Psoas muscle (tissue), 8 donors: ENCODE results near the gene COL18A1. TPM values are rescaled to one million over a fixed set of nuclear protein-coding genes. Genes with fewer than 3 reads are reported as not detected.

Experiments used
- ATAC-seq, 4 donors: fragments of 200-7000 bp; cut with Tn5 transposase; one replicate each; pipeline ENCODE4 v1.9.1; 2020; ENCODE audit warnings: moderate library complexity in 3 of 4, mild to moderate bottlenecking in 2 of 4
- DNase-seq, 2 donors: peaks; one replicate each; pipeline ENCODE4 v3.0.0-alpha.2; 2020
- H3K27ac ChIP-seq: fragments of 200-600 bp; one replicate; pipeline ENCODE4 v1.8.0; 2022
- H3K27me3 ChIP-seq, 3 donors: fragments of 200-600 bp in 1 of 3; one replicate each; pipeline versions ENCODE4 v1.6.1 to v1.8.0; 2013 to 2022; ENCODE audit warnings: low read length in 2 of 3, mild to moderate bottlenecking in 2 of 3, moderate library complexity in 1 of 3; ENCODE audit not compliant: insufficient read depth in 3 of 3
- H3K36me3 ChIP-seq, 2 donors: fragments of 200-600 bp in 1 of 2; one replicate each; pipeline versions ENCODE4 v1.6.1 to v1.8.0; 2013 to 2022; ENCODE audit warnings: low read depth in 1 of 2, mild to moderate bottlenecking in 1 of 2, moderate library complexity in 1 of 2; ENCODE audit not compliant: insufficient read depth in 1 of 2
- H3K4me1 ChIP-seq: fragments of 200-600 bp; one replicate; pipeline ENCODE4 v1.8.0; 2022
- H3K4me3 ChIP-seq: fragments of 200-600 bp; one replicate; pipeline ENCODE4 v1.8.0; 2022; ENCODE audit warnings: mild to moderate bottlenecking
- H3K9me3 ChIP-seq: fragments of 200-600 bp; one replicate; pipeline ENCODE4 v1.8.0; 2022
- whole genome bisulfite sequencing, 3 donors: extraction: QIAGEN DNeasy Blood & Tissue Kit; methylation state at CpG; one replicate each; pipeline versions ENCODE4 v1.1.6 to v1.1.7; 2013; 5-methylcytosine and 5-hydroxymethylcytosine counted together
- intact Hi-C, 2 donors: fragments of 100-400 bp; cut with DNase I; formaldehyde crosslinking; loops; one replicate each; pipeline versions ENCODE4 v1.11.0 to v1.14.2; 2022
- polyA plus RNA-seq, 3 donors: library from polyadenylated mRNA; stranded (reverse); fragments of 200-250 nt; gene quantifications; one replicate each; pipeline ENCODE4 v1.2.3, GENCODE V29; 2013
- total RNA-seq, 4 donors: library from RNA; stranded (reverse); fragmentation: NEBNext Ultra II Directional in 2 of 4; extraction: Animal tissue kit (Norgen Biotek cat#: 25700) in 2 of 4; gene quantifications; one replicate each; pipeline versions ENCODE4 v1.2.1 to v1.2.4, GENCODE V29; 2021 to 2023
- TF ChIP-seq, protein P1 (sequence below): fragments of 200-600 bp; IDR thresholded peaks from one replicate; pipeline ENCODE4 v1.8.0; 2022; ENCODE audit warnings: antibody characterized with exemption
- donor health status: healthy with polysubstance abuse.
- donor health status: DM: no; HTN: no; CAD: no; lungs with moderate emphysema.
- donor health status: Bipolar disorder and iron deficiency.
- donor health status: healthy.
- donor health status: DM: yes; HTN: yes; CAD: no.
- donor health status: DM: no; HTN: no; CAD: no.
- donor health status: DM: no; HTN: no; CAD: no.
- donor health status: DM: yes; HTN: yes; CAD: no.

COL18A1 gene
- total and polyA plus RNA-seq, 7 donors = 4.8 to 25.3 (median 12.1) TPM

DNA sequence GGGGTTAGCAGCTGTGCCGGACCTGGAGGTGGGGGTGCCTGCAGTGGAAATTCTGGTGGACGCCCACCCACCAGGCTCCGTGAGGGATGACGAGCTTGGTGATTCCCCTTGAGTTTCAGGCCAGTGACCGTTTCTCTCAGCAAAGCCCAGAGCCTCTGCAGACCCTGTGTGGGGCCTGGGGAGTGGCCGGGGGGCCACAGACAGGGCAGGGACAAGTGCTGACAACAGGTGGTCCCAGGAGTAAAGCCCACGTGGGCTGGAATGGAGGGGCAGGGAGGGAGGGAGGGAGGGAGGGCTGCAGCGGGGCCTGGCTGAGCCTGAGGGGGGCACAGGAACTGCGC is 52.8 kb downstream of the COL18A1 start:
- Histone ChIP-seq H3K36me3 (no peaks in the 10 kb centered on the region), H3K9me3 (peaks cover 12% of the 10 kb centered on the region), H3K4me3 (no peak overlapping the region), H3K27me3 (peaks cover 0 to 42% (median 2%) of the 10 kb centered on the region in 3 donors), H3K4me1 (no peaks in the 10 kb centered on the region), H3K27ac (no peak overlapping the region)
- WGBS, 3 donors = 30 to 59% (median 37%) methylated on average over 6 to 9 of the region's 9 CpGs
- intact Hi-C loops = no loop called here
- ATAC-seq (no peak), DNase-seq (peak in 1 of 2 donors; percentile 25)
- TF ChIP-seq, protein P1, sequence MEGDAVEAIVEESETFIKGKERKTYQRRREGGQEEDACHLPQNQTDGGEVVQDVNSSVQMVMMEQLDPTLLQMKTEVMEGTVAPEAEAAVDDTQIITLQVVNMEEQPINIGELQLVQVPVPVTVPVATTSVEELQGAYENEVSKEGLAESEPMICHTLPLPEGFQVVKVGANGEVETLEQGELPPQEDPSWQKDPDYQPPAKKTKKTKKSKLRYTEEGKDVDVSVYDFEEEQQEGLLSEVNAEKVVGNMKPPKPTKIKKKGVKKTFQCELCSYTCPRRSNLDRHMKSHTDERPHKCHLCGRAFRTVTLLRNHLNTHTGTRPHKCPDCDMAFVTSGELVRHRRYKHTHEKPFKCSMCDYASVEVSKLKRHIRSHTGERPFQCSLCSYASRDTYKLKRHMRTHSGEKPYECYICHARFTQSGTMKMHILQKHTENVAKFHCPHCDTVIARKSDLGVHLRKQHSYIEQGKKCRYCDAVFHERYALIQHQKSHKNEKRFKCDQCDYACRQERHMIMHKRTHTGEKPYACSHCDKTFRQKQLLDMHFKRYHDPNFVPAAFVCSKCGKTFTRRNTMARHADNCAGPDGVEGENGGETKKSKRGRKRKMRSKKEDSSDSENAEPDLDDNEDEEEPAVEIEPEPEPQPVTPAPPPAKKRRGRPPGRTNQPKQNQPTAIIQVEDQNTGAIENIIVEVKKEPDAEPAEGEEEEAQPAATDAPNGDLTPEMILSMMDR = no peak

DNA sequence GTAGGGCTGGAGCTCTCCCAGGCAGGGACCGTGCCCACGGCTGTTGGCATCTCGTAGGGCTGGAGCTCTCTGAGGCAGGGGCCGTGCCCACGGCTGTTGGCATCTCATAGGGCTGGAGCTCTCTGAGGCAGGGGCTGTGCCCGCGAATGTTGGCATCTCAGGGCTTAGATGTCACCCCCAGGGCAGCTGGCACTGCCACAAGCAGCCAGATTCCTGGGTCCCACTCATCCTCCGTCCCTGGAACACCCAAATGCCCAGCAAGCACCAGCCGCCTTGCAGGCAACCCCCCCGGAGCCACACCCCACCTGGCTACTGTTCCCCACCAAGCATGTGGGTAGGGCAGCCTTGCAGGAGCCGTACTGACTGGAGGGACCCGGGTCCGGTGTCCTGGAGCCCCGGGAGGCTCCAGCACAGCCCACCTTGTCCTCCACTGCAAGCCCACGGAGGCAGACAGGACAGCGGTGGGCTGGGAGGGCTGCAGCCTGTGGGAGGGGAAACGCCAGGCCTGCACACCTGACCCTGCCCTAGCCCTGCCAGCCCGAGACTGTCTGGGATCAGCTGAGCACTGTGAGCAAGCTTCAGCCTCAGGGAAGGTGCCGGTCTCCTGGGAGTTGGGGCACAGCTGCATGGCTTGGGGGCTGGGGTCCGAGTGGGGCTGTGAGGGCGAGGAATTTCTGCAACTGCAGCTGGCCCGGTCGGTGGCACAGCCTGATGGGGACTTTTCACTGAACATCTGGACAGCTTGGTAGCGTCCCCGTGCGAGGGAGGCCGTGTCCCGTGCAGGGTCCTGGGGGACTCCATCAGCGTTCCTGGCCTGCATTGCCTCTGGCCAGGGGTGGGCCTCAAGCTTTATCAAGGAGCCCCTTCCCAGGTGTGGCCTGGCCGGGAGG is 53.6 kb downstream of the COL18A1 start:
- Histone ChIP-seq H3K4me1 (no peaks in the 10 kb centered on the region), H3K27me3 (peaks cover 0 to 45% (median 2%) of the 10 kb centered on the region in 3 donors), H3K4me3 (no peak overlapping the region), H3K9me3 (peaks cover 12% of the 10 kb centered on the region), H3K36me3 (no peaks in the 10 kb centered on the region), H3K27ac (no peak overlapping the region)
- intact Hi-C loops = no loop called here
- 39 to 57% (median 42%) methylated on average over 29 to 30 of the region's 30 CpGs for WGBS, 3 donors
- TF ChIP-seq, protein P1 = no peak
- peak; percentile 11 to 47 for DNase-seq
- no peak for ATAC-seq

DNA sequence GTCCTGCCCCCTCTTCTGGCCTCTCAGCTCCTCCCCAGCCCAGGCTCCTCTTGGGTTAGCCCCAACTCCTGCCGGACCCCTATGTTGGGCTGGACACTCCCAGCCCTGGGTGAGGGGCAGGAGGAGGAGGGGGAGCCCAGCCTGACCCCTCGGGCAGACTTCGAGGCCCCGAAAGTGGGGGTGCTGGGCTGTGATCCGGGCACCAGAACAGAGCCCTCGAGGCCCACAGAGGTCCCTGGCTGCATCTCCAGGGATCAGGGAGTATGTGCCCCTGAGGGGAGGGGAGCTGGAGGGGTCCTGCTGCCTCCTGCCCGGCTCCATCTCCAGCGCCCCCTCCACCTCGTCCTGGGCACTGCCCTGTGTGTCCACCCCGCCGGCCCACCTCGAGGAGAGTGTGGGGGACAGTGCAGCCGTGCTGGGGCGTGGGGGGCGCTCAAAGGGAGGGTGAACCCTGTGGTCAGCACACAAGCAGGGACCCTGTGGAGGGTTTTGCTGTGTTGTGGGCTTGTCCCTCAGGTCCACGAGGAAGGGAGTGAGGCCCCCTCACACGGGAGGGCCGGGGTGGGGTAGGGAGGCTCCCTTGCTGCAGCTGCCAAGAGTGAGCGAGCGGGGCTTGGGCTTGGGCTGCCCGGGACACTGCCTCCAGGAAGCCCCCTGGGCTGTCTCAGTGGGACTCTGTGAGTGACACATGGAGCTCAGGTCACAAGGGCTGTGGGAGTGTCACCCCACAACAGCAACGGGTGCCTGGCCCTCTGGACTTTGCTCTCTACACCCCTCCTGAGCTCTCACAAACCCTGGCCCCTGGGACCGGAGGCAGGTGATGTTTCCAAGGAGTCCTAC is 54.4 kb downstream of the COL18A1 start:
- intact Hi-C loops = no loop called here
- no peak overlapping the region for H3K4me3 ChIP-seq
- H3K36me3 ChIP-seq = no peaks in the 10 kb centered on the region
- peak; percentile 5 to 46 for DNase-seq
- peaks cover 12% of the 10 kb centered on the region for H3K9me3 ChIP-seq
- no peaks in the 10 kb centered on the region for H3K4me1 ChIP-seq
- H3K27me3 ChIP-seq = peaks cover 0 to 53% (median 2%) of the 10 kb centered on the region in 3 donors
- WGBS, 3 donors = 89 to 92% (median 90%) methylated on average over 19 to 23 of the region's 23 CpGs
- H3K27ac ChIP-seq = no peak overlapping the region
- TF ChIP-seq, protein P1 = no peak
- ATAC-seq = no peak

DNA sequence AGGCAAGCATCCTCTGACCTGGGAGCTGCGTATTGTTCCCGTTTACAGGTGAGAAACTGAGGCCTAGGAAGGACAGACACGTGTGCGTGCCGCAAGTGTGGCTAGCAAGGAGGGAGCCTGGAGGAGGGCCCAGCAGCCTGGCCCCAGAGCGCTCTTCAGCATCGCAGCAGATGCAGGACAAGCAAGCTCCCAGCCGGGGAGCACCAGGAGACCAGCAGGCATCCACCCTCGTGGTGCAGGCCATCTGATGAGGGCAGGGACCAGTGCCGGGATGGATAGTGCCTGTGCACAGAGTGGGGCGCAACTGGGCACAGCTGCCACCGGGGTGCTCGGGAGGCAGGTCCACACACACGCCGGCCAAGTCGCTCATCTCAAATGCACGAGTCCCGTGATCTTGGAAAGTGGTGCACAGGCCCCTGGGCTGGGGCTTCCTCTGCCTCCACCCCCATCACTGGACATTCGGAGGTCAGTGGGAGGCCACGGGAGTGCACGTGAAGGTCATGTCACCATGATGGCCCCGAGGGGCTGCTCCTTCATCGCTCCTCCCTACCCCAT is 55.1 kb downstream of the COL18A1 start:
- no peak for ATAC-seq
- peak; percentile 12 to 43 for DNase-seq
- Histone ChIP-seq H3K4me3 (no peak overlapping the region), H3K27me3 (peaks cover 0 to 53% (median 2%) of the 10 kb centered on the region in 3 donors), H3K27ac (no peak overlapping the region), H3K4me1 (no peaks in the 10 kb centered on the region), H3K9me3 (peaks cover 12% of the 10 kb centered on the region), H3K36me3 (no peaks in the 10 kb centered on the region)
- 91 to 94% (median 91%) methylated on average over 23 of the region's 23 CpGs for WGBS, 3 donors
- intact Hi-C loops = no loop called here
- TF ChIP-seq, protein P1 = no peak
